Bronchial epithelial cell (primary cell): ENCODE results near the gene CFAP299. TPM values are rescaled to one million over a fixed set of nuclear protein-coding genes. Genes with fewer than 3 reads are reported as not detected.

ENCODE experiments used
- DNase-seq: peaks from one replicate; pipeline ENCODE4 v3.0.0-alpha.2; 2010; ENCODE audit warnings: low read depth
- FAIRE-seq: peaks from 2 replicates; lab custom pipeline; 2011; peaks lifted over from hg19 to GRCh38; lab: Jason Lieb, UNC
- H3K27me3 ChIP-seq: 2 replicates; pipeline ENCODE4 v1.5.1; 2011; ENCODE audit warnings: low read length; ENCODE audit not compliant: control insufficient read depth, insufficient read depth
- H3K36me3 ChIP-seq: 2 replicates; pipeline ENCODE4 v1.5.1; 2011; ENCODE audit warnings: low read length; ENCODE audit not compliant: control insufficient read depth, insufficient read depth
- H3K4me3 ChIP-seq: 2 replicates; pipeline ENCODE4 v1.5.1; 2011; ENCODE audit warnings: mild to moderate bottlenecking, low read depth, low read length, control low read depth
- CTCF ChIP-seq: IDR thresholded peaks from 2 replicates; pipeline ENCODE4 v1.5.1; 2011; ENCODE audit warnings: mild to moderate bottlenecking, moderate library complexity, low read length, control low read depth, inconsistent platforms; ENCODE audit not compliant: insufficient read depth, severe bottlenecking
- total RNA-seq: library from RNA; depleted of rRNA; stranded (reverse); fragments of >200 nt; gene quantifications from 2 replicates; pipeline ENCODE4 v1.2.1, GENCODE V29; 2014

CFAP299 gene
- total RNA-seq, 1 donor from 2014 or later = 0.26 TPM

GRCh38 chr4:80839792-80840191 lies 504.3 kb downstream of the CFAP299 start:
- no peak for DNase-seq
- no peak for FAIRE-seq

GRCh38 chr4:80840396-80840795 lies 504.9 kb downstream of the CFAP299 start:
- no peaks in the 10 kb centered on the region for H3K27me3 ChIP-seq
- DNase-seq (no peak), FAIRE-seq (no peak)
- no peak overlapping the region for H3K4me3 ChIP-seq
- H3K36me3 ChIP-seq = no peaks in the 10 kb centered on the region
- no peak for TF ChIP-seq CTCF

More at GRCh38 chr4:80839792-80840191, 504.3 kb downstream of the CFAP299 start:
- TF ChIP-seq CTCF = no peak
- H3K4me3 ChIP-seq = no peak overlapping the region
- H3K36me3 ChIP-seq = no peaks in the 10 kb centered on the region
- no peaks in the 10 kb centered on the region for H3K27me3 ChIP-seq

- no peak for FAIRE-seq
- no peaks in the 10 kb centered on the region for H3K27me3 ChIP-seq
- H3K36me3 ChIP-seq = no peaks in the 10 kb centered on the region
- TF ChIP-seq CTCF = no peak
- H3K4me3 ChIP-seq = no peak overlapping the region
- DNase-seq = no peak
Observed at GRCh38 chr4:80841587-80842281, 506.2 kb downstream of the CFAP299 start.

- no peak for DNase-seq
- H3K36me3 ChIP-seq = no peaks in the 10 kb centered on the region
- no peak for FAIRE-seq
- H3K27me3 ChIP-seq = no peaks in the 10 kb centered on the region
- TF ChIP-seq CTCF = no peak
- H3K4me3 ChIP-seq = no peak overlapping the region
Observed at GRCh38 chr4:80846210-80846609, 510.7 kb downstream of the CFAP299 start.

- no peak for DNase-seq
- no peaks in the 10 kb centered on the region for H3K27me3 ChIP-seq
- TF ChIP-seq CTCF = no peak
- FAIRE-seq = no peak
- H3K4me3 ChIP-seq = no peak overlapping the region
- no peaks in the 10 kb centered on the region for H3K36me3 ChIP-seq
Observed at GRCh38 chr4:80852061-80852460, 516.5 kb downstream of the CFAP299 start.

GRCh38 chr4:80873571-80873970 lies 538.0 kb downstream of the CFAP299 start:
- TF ChIP-seq CTCF = no peak
- H3K36me3 ChIP-seq = no peaks in the 10 kb centered on the region
- no peak for DNase-seq
- H3K27me3 ChIP-seq = no peaks in the 10 kb centered on the region
- no peak overlapping the region for H3K4me3 ChIP-seq
- no peak for FAIRE-seq
